GM21423 (cell line): ENCODE data around the gene BMP7.

Source experiments
- ATAC-seq: cut with Tn5 transposase; IDR thresholded peaks from one replicate; pipeline ENCODE4 v1.9.1; 2021; ENCODE audit warnings: mild to moderate bottlenecking, moderate library complexity; ENCODE audit not compliant: unreplicated experiment

BMP7 gene

DNA sequence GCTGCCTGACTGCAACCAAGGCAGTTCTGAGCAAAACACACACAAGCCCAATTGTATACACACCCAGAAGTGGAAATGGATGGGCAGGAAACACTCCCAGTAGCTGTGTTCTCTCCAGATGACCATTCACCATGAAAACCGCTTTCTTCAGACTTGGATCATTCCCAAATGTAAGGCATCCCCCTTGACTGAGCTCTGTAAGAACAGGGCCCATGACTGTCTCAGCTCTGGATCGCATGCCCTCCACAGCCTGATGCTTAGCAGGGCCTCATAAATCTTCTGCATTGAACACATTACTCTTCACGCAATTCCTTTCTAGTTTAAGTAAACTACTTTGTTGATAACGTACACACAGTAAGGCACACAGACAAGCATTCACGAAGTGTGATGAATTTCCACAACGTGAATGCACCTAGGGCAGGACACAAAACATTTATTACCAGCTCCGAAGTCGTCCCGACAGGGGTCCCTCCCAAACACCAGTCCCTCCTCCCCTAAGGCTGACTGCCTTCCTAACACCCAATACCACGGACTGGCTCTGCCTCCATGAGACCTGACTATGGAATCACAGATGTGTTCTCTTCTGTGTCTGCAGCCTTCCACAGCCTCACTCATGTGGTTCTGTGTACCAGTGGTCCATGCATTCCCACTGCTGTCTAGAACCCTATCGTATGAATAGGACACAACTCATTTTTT is 31.7 kb downstream of the BMP7 start:
- ATAC-seq: no peak

- ATAC-seq: no peak
Measured at GRCh38 chr20:57231951-57232428, 34.5 kb downstream of the BMP7 start.

DNA sequence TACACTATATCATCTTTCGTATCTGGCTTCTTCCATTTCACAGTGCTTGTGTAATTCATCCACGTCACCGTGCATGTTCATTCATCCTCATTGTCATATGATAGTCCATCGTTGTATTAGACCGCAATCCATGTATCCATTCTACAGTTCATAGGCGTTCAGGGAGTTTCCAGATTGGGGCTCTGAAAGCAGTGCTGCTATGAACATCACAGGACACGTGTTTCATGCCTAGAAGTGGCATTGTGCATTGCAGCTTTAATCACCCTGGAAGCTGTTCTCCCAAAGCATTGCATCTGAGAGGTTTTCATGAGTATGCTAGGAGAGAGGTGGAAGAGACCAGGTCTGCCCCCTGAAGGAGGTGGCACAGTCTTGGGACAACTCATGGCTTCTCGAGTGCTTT is 35.3 kb downstream of the BMP7 start:
- ATAC-seq: no peak

- ATAC-seq: no peak
Measured at GRCh38 chr20:57230247-57230646, 36.2 kb downstream of the BMP7 start.

DNA sequence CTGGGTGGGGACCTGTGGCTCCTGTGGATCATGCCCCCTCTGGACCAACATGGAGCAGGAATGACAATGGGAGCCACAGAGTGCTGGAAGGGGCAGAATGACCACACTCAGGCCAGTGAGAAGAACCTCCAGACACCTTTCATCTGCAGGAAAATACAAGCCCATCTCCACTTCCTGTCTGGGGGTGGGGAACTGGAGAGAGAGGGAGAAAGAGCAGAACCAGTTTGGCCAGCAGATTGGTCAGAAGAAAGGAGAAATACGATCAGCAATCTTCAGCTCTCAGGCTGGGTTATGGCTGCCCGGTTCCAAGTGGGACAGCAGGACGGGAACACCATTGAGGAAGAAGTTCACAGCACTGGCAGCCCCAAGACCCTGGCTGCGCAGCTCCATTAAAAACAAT is 37.0 kb downstream of the BMP7 start:
- ATAC-seq: no peak

- ATAC-seq: no peak
Measured at GRCh38 chr20:57225830-57226229, 40.6 kb downstream of the BMP7 start.

- ATAC-seq: no peak
Measured at GRCh38 chr20:57225197-57225733, 41.2 kb downstream of the BMP7 start.

DNA sequence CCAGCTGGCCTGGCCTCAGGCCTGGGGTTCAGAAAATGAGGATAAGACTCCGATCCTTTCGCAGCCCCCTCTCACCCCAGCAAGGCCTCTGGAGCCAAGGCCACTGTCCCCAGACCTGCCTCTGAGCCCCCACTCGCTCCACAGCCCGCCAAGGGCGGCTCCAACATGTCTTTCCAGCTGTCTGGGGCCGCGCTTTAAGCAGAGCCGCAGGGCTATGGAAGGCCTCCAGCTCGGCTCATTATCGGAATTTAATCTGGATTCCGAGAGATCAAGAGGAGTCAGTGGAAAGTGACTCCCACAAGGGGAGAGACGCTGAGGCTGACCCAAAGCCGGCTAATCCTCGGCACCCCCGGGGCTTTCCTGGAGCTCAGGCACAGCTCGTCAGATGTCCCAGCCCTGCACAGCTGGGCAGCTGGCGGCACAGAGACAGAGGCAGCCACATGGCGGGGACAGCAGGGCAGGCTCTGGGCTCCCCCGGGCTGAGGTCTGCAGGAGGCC is 41.8 kb downstream of the BMP7 start:
- ATAC-seq: no peak

DNA sequence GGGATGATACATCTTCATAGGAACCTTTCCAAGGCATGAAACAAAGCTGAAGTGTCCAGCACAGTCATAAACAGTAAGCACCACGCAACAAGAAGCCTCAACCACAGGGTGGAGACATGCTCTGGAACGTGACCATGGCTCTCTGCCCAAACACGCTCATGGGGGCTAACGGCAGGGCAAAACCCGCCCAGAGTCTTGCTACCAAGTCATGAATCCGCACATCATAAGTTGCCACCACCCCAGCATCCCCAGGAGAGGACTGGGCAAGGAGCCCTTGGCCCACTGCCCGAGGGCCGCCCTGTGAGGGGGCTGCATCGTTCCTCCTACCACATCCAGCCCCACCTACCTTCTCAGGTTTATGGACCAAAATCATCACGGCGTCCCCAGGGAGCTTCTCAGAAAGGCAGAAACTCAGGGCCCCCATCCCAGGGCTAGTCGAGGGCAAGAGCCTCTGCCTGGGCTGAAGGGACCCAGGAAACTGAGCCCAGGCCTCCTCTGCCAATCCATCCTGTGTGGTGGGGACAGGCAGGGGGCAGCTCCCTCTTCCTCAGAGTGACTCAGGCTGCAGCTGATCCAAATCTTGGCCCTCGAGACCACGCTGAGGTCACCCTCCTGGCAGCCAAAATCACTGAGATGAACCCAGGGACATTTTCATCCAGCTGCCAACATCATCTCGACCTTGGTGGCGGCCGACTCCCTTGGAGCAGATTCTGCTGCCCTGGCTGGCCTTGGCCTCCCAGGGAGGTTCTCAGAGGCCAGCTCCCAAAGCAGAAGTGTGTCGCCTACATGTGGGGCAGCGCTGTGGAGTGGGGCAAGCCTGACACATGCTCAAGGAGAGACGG is 42.6 kb downstream of the BMP7 start:
- no peak for ATAC-seq

DNA sequence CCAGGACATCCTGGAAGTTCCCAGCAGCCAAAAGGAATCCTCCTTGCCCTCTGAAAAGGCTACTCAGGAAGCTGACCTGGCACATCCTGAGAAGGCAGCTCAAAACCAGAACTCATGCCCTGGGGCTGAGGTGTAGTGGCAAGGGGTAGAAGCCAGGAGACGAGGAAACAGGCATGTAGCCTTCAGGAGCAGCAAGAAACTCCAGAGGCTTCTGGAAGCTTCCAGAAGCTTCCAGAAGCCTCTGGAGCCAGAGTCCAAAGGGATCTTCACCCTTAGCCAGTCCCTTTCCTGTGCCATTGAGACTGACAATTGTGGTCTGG is 43.9 kb downstream of the BMP7 start:
- no peak for ATAC-seq

DNA sequence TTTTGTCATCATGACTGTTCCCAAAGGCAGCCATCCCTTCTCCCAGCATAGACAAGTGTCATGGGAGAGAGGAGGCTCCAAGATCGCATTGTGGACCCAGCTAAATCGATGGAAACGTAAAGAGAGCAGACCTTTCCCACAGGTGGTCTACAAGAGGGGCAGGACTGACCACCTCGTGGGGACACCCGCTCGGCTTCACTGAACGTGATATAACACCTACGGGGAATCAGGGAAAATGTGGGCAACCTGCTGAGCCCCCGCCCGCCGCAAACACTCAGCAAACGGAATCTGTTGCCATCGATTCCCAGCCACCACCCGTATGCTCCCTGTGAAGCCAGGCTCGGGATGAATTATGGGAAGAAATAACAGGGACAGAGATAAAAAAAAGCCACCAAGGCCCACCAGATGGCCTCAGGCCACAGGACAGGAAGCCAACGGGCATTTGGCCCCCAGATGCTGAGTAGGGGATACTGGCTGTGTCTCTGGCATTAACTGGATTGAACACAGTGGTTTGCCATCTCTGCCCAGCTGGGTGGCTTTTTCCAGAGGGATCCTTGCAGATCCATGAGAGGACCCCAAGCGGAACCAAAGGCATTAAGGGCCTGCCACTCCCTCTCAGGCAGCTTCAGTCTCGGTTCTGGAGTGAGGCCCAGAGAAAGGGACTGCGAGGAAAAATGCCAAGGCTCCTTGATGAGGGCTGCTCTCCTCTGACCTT is 44.4 kb downstream of the BMP7 start:
- ATAC-seq: no peak

GRCh38 chr20:57220337-57221145 is 45.9 kb downstream of the BMP7 start:
- ATAC-seq: no peak

- ATAC-seq: no peak
Measured at GRCh38 chr20:57219071-57219677, 47.3 kb downstream of the BMP7 start.

DNA sequence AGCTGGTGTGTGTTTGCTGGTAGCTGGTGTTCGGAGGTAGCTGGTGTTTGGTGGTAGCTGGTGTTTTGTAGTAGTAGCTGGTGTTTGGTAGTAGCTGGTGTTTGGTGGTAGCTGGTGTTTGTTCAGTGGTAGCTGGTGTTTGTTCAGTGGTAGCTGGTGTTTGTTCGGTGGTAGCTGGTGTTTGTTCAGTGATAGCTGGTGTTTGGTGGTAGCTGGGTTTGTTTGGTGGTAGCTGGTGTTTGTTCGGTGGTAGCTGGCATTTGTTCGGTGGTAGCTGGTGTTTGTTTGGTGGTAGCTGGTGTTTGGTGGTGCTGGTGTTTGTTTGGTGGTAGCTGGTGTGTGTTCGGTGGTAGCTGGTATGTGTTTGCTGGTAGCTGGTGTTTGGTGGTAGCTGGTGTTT is 48.0 kb downstream of the BMP7 start:
- ATAC-seq: no peak

- no peak for ATAC-seq
Measured at GRCh38 chr20:57217802-57218201, 48.6 kb downstream of the BMP7 start.

GRCh38 chr20:57216669-57217068 is 49.8 kb downstream of the BMP7 start:
- no peak for ATAC-seq

GRCh38 chr20:57215826-57216471 is 50.5 kb downstream of the BMP7 start:
- ATAC-seq: no peak

GRCh38 chr20:57215426-57215825 is 51.0 kb downstream of the BMP7 start:
- no peak for ATAC-seq

DNA sequence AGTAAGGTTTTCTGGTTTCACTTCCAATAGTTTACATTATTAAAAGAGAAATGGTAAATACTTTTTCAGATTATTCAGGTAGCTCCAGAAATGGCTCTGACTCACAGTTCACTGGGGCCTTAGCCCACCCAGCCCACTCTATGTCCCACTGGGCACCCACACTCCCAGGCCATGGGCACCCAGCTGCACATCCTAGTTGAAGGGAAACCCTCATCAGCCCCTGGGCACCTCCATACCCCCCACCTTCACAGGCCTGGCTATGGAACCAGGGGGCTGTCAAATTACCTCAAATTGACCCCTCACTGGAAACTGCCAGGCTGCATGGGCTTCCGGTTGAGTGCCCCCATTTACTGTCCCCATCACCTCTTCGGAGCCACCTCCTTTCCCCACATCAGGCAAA is 51.5 kb downstream of the BMP7 start:
- no peak for ATAC-seq

GRCh38 chr20:57214427-57214826 is 52.0 kb downstream of the BMP7 start:
- no peak for ATAC-seq
